Thoracic aorta (tissue), 2 donors: ENCODE results near the gene FAM227B. TPM values are rescaled to one million over a fixed set of nuclear protein-coding genes. Genes with fewer than 3 reads are reported as not detected.
"Not testable (repeated sequence)": the region's sequence is repeated elsewhere in the genome, so short reads cannot be mapped to it uniquely, and the experiment has no call there.

Experiments used
- ATAC-seq: fragments of 150-250 bp; one replicate; pipeline ENCODE4 v1.8.0; 2017; ENCODE audit warnings: low read depth; ENCODE audit not compliant: insufficient number of reproducible peaks, low FRiP score
- DNase-seq: peaks from one replicate; pipeline ENCODE4 v3.0.0-alpha.2; 2020; ENCODE audit warnings: low spot score
- H3K27ac ChIP-seq, 2 donors: fragments of 200-600 bp; sonication (generic); 1 replicate in 1 of 2; 2 replicates in 1 of 2; pipeline ENCODE4 v1.5.1; 2016; ENCODE audit warnings: mild to moderate bottlenecking in 2 of 2, moderate library complexity in 2 of 2
- H3K27me3 ChIP-seq: fragments of 200-600 bp; sonication (generic); replicated peaks from 2 replicates; pipeline ENCODE4 v1.6.0; 2016; ENCODE audit warnings: mild to moderate bottlenecking; ENCODE audit not compliant: insufficient read depth
- H3K36me3 ChIP-seq: fragments of 200-600 bp; sonication (generic); one replicate; pipeline ENCODE4 v1.5.1; 2016
- H3K4me1 ChIP-seq, 2 donors: fragments of 200-600 bp; sonication (generic); 1 replicate in 1 of 2; 2 replicates in 1 of 2; pipeline versions ENCODE4 v1.5.1 to v1.6.0; 2016; ENCODE audit warnings: low read depth in 2 of 2, mild to moderate bottlenecking in 1 of 2; ENCODE audit not compliant: control insufficient read depth in 1 of 2
- H3K4me3 ChIP-seq: fragments of 200-600 bp; sonication (generic); 2 replicates; pipeline ENCODE4 v1.5.1; 2016; ENCODE audit warnings: mild to moderate bottlenecking
- H3K9me3 ChIP-seq: fragments of 200-600 bp; sonication (generic); 2 replicates; pipeline ENCODE4 v1.5.1; 2016
- CTCF ChIP-seq: fragments of 200-600 bp; sonication (generic); IDR thresholded peaks from one replicate; pipeline ENCODE4 v1.5.1; 2019; ENCODE audit warnings: antibody characterized with exemption
- total RNA-seq, 2 donors: library from RNA; depleted of rRNA; stranded (reverse); fragments of >200 nt; gene quantifications; one replicate each; pipeline versions ENCODE4 v1.1.0 to v1.2.3, GENCODE V29; 2016

FAM227B gene
- total RNA-seq, 2 donors from 2014 or later, result 3.2 to 15.2 TPM

DNA sequence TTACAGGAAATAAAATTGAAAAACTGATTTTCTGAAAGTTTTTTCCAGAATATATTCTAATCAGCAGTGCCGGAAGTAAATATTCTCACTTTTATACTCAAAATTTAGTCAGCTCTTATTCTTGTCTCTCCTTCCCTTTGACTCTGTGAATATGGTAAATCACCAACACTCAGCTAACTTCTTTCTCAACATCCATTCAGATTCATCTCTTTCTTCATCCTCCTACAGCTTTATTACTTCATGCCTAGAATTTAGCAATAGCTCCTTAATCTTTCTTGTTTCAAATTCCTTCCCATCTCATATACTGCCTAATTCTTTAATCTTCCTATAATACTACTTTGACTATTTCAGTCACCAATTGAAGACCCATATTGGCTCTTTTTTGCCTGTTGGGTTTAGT lies 129.7 kb downstream of the FAM227B start:
- H3K4me1 ChIP-seq, result no peaks in the 10 kb centered on the region
- H3K36me3 ChIP-seq, result no peaks in the 10 kb centered on the region
- H3K9me3 ChIP-seq, result no peaks in the 10 kb centered on the region
- H3K27ac ChIP-seq, result no peak overlapping the region
- no peak for ATAC-seq
- no peak overlapping the region for H3K4me3 ChIP-seq
- no peak for TF ChIP-seq CTCF
- no peak for DNase-seq
- no peaks in the 10 kb centered on the region for H3K27me3 ChIP-seq

- H3K27me3 ChIP-seq, H3K36me3 ChIP-seq, H3K9me3 ChIP-seq, H3K4me3 ChIP-seq, H3K27ac ChIP-seq, DNase-seq, ATAC-seq, H3K4me1 ChIP-seq: not testable (repeated sequence)
These were observed 135.2 kb downstream of the FAM227B start for GRCh38 chr15:49485401-49485800.

- H3K9me3 ChIP-seq, DNase-seq, H3K27me3 ChIP-seq, H3K4me1 ChIP-seq, ATAC-seq, H3K4me3 ChIP-seq, H3K27ac ChIP-seq, H3K36me3 ChIP-seq: not testable (repeated sequence)
These were observed 141.6 kb downstream of the FAM227B start for GRCh38 chr15:49478982-49479381.

- H3K4me1 ChIP-seq, H3K27ac ChIP-seq, H3K36me3 ChIP-seq, H3K4me3 ChIP-seq, H3K27me3 ChIP-seq, ATAC-seq, H3K9me3 ChIP-seq, DNase-seq: not testable (repeated sequence)
These were observed 142.6 kb downstream of the FAM227B start for GRCh38 chr15:49478021-49478420.

DNA sequence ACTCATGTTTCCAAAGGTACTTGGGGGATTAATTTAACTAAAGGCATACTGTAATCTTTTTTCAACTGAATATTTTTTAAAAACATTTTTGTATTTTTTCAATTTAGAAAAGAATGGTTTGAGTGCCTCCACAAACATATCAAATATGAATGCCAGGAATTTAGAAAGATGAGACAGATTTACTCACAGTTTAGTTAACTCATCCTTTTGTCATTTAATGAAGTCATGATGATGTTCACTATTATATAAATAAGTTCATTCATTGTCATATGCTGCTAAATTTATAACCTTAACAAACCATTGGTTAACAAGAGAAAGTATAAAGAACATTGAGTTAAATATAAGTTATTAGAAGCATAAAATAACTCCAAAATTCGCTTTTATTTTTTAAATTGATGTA lies 147.6 kb downstream of the FAM227B start:
- Histone ChIP-seq H3K36me3 (no peaks in the 10 kb centered on the region), H3K4me3 (no peak overlapping the region), H3K9me3 (no peaks in the 10 kb centered on the region), H3K4me1 (peaks cover 0 to 3% of the 10 kb centered on the region in 2 donors), H3K27ac (no peak overlapping the region), H3K27me3 (no peaks in the 10 kb centered on the region)
- TF ChIP-seq CTCF, result no peak
- ATAC-seq (no peak), DNase-seq (no peak)

DNA sequence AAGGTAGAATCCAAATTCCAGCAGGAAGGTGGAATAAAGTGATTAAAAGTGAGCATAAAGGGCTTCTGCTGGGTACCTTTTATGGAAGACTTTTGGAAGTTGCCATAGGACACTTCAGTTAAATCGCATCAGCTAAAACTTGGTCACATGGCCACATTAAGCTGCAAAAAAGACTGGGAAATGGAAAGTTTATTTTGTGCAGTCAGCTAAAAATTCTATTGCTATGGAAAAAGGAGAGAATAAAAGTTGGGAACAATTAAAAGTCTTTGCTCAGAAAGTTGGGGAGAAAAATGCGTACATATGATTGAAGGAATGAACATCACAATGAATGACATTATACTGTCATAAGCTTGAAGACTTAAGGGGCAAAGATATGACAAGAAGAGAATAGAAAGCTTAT lies 148.3 kb downstream of the FAM227B start:
- no peak overlapping the region for H3K4me3 ChIP-seq
- ATAC-seq (no peak), DNase-seq (no peak)
- peaks cover 0 to 3% of the 10 kb centered on the region in 2 donors for H3K4me1 ChIP-seq
- no peaks in the 10 kb centered on the region for H3K9me3 ChIP-seq
- no peaks in the 10 kb centered on the region for H3K27me3 ChIP-seq
- no peaks in the 10 kb centered on the region for H3K36me3 ChIP-seq
- no peak overlapping the region for H3K27ac ChIP-seq
- no peak for TF ChIP-seq CTCF

GRCh38 chr15:49471733-49472132 lies 148.9 kb downstream of the FAM227B start:
- H3K27ac ChIP-seq, result no peak overlapping the region
- no peak for TF ChIP-seq CTCF
- no peaks in the 10 kb centered on the region for H3K27me3 ChIP-seq
- no peak overlapping the region for H3K4me3 ChIP-seq
- H3K9me3 ChIP-seq, result no peaks in the 10 kb centered on the region
- no peak for ATAC-seq
- H3K36me3 ChIP-seq, result no peaks in the 10 kb centered on the region
- peaks cover 0 to 6% of the 10 kb centered on the region in 2 donors for H3K4me1 ChIP-seq
- DNase-seq, result no peak

GRCh38 chr15:49471248-49471647 lies 149.4 kb downstream of the FAM227B start:
- H3K27me3 ChIP-seq, DNase-seq, H3K4me3 ChIP-seq, H3K9me3 ChIP-seq, H3K36me3 ChIP-seq, ATAC-seq, H3K27ac ChIP-seq: not testable (repeated sequence)
- peaks cover 0 to 10% of the 10 kb centered on the region in 2 donors for H3K4me1 ChIP-seq
